Prostate gland (tissue), 2 donors: ENCODE results near the gene OSMR. TPM values are rescaled to one million over a fixed set of nuclear protein-coding genes. Genes with fewer than 3 reads are reported as not detected.

Experiments used
- DNase-seq: peaks from one replicate; pipeline ENCODE4 v3.0.0-alpha.2; 2019; ENCODE audit warnings: low spot score
- H3K27ac ChIP-seq, 2 donors: fragments of 200-600 bp; sonication (generic); 2 replicates each; pipeline ENCODE4 v1.5.1; 2017 to 2019
- H3K27me3 ChIP-seq: fragments of 200-600 bp; sonication (generic); replicated peaks from 2 replicates; pipeline ENCODE4 v1.5.1; 2019; ENCODE audit not compliant: insufficient read depth
- H3K36me3 ChIP-seq, 2 donors: fragments of 200-600 bp; sonication (generic); 1 replicate in 1 of 2; 2 replicates in 1 of 2; pipeline versions ENCODE4 v1.5.1 to v1.8.1; 2017 to 2019
- H3K4me1 ChIP-seq: fragments of 200-600 bp; sonication (generic); replicated peaks from 2 replicates; pipeline ENCODE4 v1.5.1; 2019
- H3K4me3 ChIP-seq, 2 donors: fragments of 200-600 bp; sonication (generic); 2 replicates each; pipeline ENCODE4 v1.5.1; 2017 to 2019
- H3K9me3 ChIP-seq: fragments of 200-600 bp; sonication (generic); 2 replicates; pipeline ENCODE4 v1.5.1; 2017
- CTCF ChIP-seq, 4 experiments: fragments of 200-600 bp in 2 of 4; fragments of 450-650 bp in 2 of 4; sonication (generic) in 2 of 4; IDR thresholded peaks; 1 replicate in 3 of 4; 2 replicates in 1 of 4; pipeline ENCODE4 v1.5.1; 2016 to 2019; ENCODE audit warnings: antibody characterized with exemption in 4 of 4, mild to moderate bottlenecking in 2 of 4, moderate library complexity in 2 of 4
- POLR2A ChIP-seq: fragments of 450-650 bp; IDR thresholded peaks from one replicate; pipeline ENCODE4 v1.6.1; 2016; ENCODE audit warnings: antibody characterized with exemption, mild to moderate bottlenecking
- POLR2AphosphoS5 ChIP-seq: sonication (generic); formaldehyde crosslinking; IDR thresholded peaks from one replicate; pipeline ENCODE4 v1.6.1; 2017; ENCODE audit warnings: antibody characterized with exemption
- WGBS: methylation state at CpG from one replicate; pipeline ENCODE4 v1.1.5; 2018; 5-methylcytosine and 5-hydroxymethylcytosine counted together
- intact Hi-C: fragments of 100-400 bp; cut with DNase I; formaldehyde crosslinking; loops from one replicate; pipeline ENCODE4 v1.14.2; 2022
- total RNA-seq, 2 donors: library from RNA; depleted of rRNA; stranded (reverse); fragments of >200 nt; gene quantifications; one replicate each; pipeline ENCODE4 v1.1.0, GENCODE V29; 2016

OSMR gene
- total RNA-seq, 2 donors from 2014 or later, result 14.3 to 21.6 TPM

GRCh38 chr5:38968665-38969064 lies 122.9 kb downstream of the OSMR start:
- Histone ChIP-seq H3K27ac (no peak overlapping the region), H3K4me1 (no peaks in the 10 kb centered on the region), H3K9me3 (no peaks in the 10 kb centered on the region), H3K27me3 (no peaks in the 10 kb centered on the region), H3K4me3 (no peak overlapping the region), H3K36me3 (peaks cover 0 to 6% of the 10 kb centered on the region in 2 donors)
- intact Hi-C loops, result no loop called here
- no peak for DNase-seq
- 97% methylated on average over 5 of the region's 5 CpGs for WGBS
- no peak for TF ChIP-seq CTCF (IDR thresholded peaks at IDR 0.05)
- no peak for TF ChIP-seq POLR2AphosphoS5
- no peak for TF ChIP-seq POLR2A

DNA sequence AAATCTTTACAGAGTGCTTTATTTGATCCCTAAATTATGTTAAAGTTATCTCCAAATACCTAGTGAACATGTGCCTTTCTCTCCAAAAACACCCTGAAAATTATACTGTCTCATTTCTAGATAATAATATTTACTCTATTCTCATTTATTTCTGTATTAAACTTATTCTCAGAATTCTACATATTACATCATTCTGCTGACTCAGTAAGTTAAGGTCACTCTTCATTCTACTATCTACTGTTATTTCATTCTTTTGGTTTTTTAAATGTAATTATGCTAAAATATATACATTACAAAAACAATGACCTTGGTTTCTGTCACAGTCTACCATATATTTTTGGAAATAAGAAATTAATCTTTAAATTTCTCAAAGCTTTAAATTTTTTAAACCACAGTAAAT lies 132.2 kb downstream of the OSMR start:
- H3K27ac ChIP-seq, result no peak overlapping the region
- no peaks in the 10 kb centered on the region for H3K4me1 ChIP-seq
- no peaks in the 10 kb centered on the region for H3K27me3 ChIP-seq
- no peaks in the 10 kb centered on the region for H3K36me3 ChIP-seq
- intact Hi-C loops, result no loop called here
- no peak for DNase-seq
- H3K4me3 ChIP-seq, result no peak overlapping the region
- TF ChIP-seq POLR2A, result no peak
- no peak for TF ChIP-seq CTCF (IDR thresholded peaks at IDR 0.05)
- TF ChIP-seq POLR2AphosphoS5, result no peak
- H3K9me3 ChIP-seq, result no peaks in the 10 kb centered on the region

- TF ChIP-seq POLR2A (no peak), CTCF (IDR thresholded peaks at IDR 0.05) (no peak)
- WGBS, result 75% methylated on average over 2 of the region's 2 CpGs
- no peak overlapping the region for H3K27ac ChIP-seq
Observed at GRCh38 chr5:38979535-38979934, 133.7 kb downstream of the OSMR start.

More at GRCh38 chr5:38979535-38979934, 133.7 kb downstream of the OSMR start:
- no peak for DNase-seq
- no peaks in the 10 kb centered on the region for H3K27me3 ChIP-seq
- H3K36me3 ChIP-seq, result no peaks in the 10 kb centered on the region
- intact Hi-C loops, result no loop called here
- H3K4me3 ChIP-seq, result no peak overlapping the region
- H3K4me1 ChIP-seq, result no peaks in the 10 kb centered on the region
- H3K9me3 ChIP-seq, result no peaks in the 10 kb centered on the region

Other genes with a start within 250 kb of the OSMR start
- gene RICTOR, start 228.4 kb downstream of the OSMR start, total RNA-seq, result 10 to 100 TPM; 21.5 to 36.8 TPM